GM10266 (cell line): ENCODE measurements around the gene NCMAP.

Experiments used
- DNase-seq: peaks from one replicate; pipeline ENCODE4 v3.0.0; 2012; ENCODE audit errors: extremely low spot score
- TF ChIP-seq, protein P1 (sequence below): IDR thresholded peaks from 2 replicates; pipeline ENCODE4 v1.5.1; 2012; ENCODE audit warnings: mild to moderate bottlenecking, low read depth; ENCODE audit not compliant: control insufficient read depth, insufficient read depth; ENCODE audit errors: missing control alignments

The NCMAP gene

DNA sequence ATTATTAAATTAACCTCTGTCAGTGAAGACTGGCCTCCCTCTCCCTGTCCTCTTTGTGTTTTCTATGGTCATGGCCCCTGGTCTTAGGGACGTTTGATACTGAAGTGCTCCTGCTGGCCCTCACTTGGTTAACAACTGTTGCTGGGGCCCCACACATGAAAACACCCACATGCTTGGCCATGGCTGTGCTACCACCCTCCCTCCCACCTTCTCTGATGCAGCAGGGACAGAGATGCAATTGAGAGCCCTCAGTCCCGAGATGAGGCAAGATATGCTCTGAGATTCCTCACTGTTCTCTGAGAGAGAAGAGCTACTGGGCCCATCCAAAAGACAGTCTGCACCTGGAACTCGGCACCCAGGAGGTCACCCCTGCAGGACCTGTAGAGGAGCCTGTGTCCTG, 33.3 kb downstream of the NCMAP start:
- TF ChIP-seq, protein P1, sequence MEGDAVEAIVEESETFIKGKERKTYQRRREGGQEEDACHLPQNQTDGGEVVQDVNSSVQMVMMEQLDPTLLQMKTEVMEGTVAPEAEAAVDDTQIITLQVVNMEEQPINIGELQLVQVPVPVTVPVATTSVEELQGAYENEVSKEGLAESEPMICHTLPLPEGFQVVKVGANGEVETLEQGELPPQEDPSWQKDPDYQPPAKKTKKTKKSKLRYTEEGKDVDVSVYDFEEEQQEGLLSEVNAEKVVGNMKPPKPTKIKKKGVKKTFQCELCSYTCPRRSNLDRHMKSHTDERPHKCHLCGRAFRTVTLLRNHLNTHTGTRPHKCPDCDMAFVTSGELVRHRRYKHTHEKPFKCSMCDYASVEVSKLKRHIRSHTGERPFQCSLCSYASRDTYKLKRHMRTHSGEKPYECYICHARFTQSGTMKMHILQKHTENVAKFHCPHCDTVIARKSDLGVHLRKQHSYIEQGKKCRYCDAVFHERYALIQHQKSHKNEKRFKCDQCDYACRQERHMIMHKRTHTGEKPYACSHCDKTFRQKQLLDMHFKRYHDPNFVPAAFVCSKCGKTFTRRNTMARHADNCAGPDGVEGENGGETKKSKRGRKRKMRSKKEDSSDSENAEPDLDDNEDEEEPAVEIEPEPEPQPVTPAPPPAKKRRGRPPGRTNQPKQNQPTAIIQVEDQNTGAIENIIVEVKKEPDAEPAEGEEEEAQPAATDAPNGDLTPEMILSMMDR: no peak
- no peak for DNase-seq

DNA sequence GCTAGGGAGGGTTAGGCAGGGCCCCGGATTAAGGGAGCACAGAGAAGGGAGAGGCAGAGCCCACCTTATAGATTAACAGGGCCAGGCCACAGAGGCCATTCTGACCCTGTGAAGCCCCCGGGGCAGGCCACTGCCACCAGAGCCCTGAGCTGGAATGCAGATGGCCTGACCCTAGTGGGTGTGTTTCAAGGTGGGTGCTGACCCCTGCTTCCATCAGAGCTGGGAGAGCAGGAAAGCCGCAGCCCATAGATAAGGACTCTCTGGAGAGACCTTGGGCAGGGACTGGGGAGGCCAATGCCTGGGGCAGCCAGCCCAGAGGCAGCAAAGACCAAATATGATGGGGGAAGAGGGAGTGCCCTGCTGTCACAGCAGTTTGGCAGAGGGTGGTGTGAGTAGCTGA, 35.9 kb downstream of the NCMAP start:
- TF ChIP-seq, protein P1: no peak
- DNase-seq: no peak

DNA sequence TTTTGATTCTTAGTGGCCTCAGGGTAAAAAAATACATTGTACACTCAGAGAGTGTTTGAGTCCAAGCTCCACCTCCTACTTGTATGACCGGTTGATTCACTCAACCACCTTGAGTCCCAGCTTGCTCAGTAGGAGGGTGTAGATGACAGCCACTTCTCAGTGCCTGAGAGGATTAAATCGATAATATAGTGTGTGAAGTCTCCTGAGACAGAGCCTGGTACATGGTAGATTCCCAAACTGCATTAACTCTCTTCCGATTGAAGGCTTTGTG, 38.4 kb downstream of the NCMAP start:
- TF ChIP-seq, protein P1: no peak
- DNase-seq: no peak

DNA sequence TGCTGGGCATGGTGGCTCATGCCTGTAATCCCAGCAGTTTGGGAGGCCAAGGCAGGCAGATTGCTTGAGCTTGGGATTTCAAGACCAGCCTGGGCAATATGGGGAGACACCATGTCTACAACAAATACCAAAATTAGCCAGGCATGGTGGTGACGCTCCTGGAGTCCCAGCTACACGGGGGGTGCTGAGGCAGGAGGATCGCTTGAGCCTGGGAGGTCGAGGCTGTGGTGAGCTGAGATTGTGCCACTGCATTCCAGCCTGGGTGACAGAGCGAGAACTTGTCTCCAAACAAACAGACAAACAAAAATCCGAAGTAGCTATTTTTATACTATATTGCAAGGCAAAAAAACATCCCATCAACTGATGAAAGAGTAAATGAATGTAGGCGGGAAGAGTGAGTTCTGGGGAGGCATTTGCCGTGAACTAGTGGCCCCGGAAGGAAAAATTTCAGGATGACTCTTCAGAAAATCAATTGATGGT, 40.6 kb downstream of the NCMAP start:
- TF ChIP-seq, protein P1: no peak

GRCh38 chr1:24599265-24599664, 43.4 kb downstream of the NCMAP start:
- TF ChIP-seq, protein P1: no peak
- DNase-seq: no peak

More for the DNA sequence above, 40.6 kb downstream of the NCMAP start:
- DNase-seq: no peak

DNA sequence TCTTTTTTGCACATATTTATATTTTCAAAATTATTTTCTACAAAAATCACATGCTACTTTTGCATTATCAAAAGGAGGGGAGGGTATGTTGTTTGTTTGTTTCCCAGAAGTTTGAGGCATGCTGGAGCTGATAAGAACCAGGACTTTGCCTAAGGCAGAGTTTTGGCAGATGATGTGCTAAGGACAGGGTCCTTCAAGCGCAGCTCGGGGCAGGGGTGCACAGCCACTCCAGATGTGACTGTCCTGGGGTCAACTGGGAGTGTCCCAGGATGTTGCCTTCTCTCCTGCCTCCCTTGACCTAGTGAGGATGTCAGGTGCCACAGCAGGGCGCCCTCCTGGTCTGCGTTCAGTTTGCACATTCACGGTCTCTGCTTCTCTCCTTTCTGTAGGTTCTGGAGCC, 44.7 kb downstream of the NCMAP start:
- DNase-seq: no peak
- TF ChIP-seq, protein P1: no peak

- TF ChIP-seq, protein P1: no peak
- DNase-seq: no peak
Observed at GRCh38 chr1:24605534-24606295, 49.8 kb downstream of the NCMAP start.
